GM19438 (cell line): Measurements from ENCODE around the gene DNAJC30.

ENCODE experiments used
- ATAC-seq: cut with Tn5 transposase; IDR thresholded peaks from one replicate; pipeline ENCODE4 v1.9.1; 2021; ENCODE audit warnings: low read depth; ENCODE audit not compliant: unreplicated experiment

Gene DNAJC30

GRCh38 chr7:73650524-73650923 is 32.7 kb downstream of the DNAJC30 start:
- ATAC-seq = no peak

- ATAC-seq = no peak
These were observed 33.7 kb downstream of the DNAJC30 start for GRCh38 chr7:73649576-73649975.

GRCh38 chr7:73648593-73649332 is 34.5 kb downstream of the DNAJC30 start:
- ATAC-seq = no peak

- ATAC-seq = no peak
These were observed 35.3 kb downstream of the DNAJC30 start for GRCh38 chr7:73647725-73648592.

GRCh38 chr7:73646785-73647724 is 36.2 kb downstream of the DNAJC30 start:
- no peak for ATAC-seq

GRCh38 chr7:73645643-73646174 is 37.5 kb downstream of the DNAJC30 start:
- no peak for ATAC-seq

- no peak for ATAC-seq
These were observed 38.5 kb downstream of the DNAJC30 start for GRCh38 chr7:73644688-73645286.

- ATAC-seq = no peak
These were observed 40.4 kb downstream of the DNAJC30 start for GRCh38 chr7:73642834-73643233.

GRCh38 chr7:73638911-73639310 is 44.3 kb downstream of the DNAJC30 start:
- no peak for ATAC-seq

GRCh38 chr7:73635428-73636200 is 47.6 kb downstream of the DNAJC30 start:
- ATAC-seq = no peak

- no peak for ATAC-seq
These were observed 49.4 kb downstream of the DNAJC30 start for GRCh38 chr7:73633844-73634243.

- no peak for ATAC-seq
These were observed 49.9 kb downstream of the DNAJC30 start for GRCh38 chr7:73633323-73633722.

GRCh38 chr7:73631558-73631957 is 51.7 kb downstream of the DNAJC30 start:
- ATAC-seq = no peak
